HG03097 (cell line): ENCODE measurements around the gene ARL15.

Experiments
- ATAC-seq: cut with Tn5 transposase; IDR thresholded peaks from one replicate; pipeline ENCODE4 v1.9.1; 2021; ENCODE audit not compliant: unreplicated experiment, low FRiP score

The ARL15 gene

GRCh38 chr5:54254482-54255198 is 55.7 kb downstream of the ARL15 start:
- no peak for ATAC-seq

- ATAC-seq: no peak
Observed at GRCh38 chr5:54251981-54252380, 58.4 kb downstream of the ARL15 start.

GRCh38 chr5:54249210-54250028 is 61.0 kb downstream of the ARL15 start:
- no peak for ATAC-seq

- no peak for ATAC-seq
Observed at GRCh38 chr5:54247226-54247625, 63.1 kb downstream of the ARL15 start.

GRCh38 chr5:54243483-54244080 is 66.8 kb downstream of the ARL15 start:
- no peak for ATAC-seq

GRCh38 chr5:54242297-54242696 is 68.1 kb downstream of the ARL15 start:
- ATAC-seq: no peak

DNA sequence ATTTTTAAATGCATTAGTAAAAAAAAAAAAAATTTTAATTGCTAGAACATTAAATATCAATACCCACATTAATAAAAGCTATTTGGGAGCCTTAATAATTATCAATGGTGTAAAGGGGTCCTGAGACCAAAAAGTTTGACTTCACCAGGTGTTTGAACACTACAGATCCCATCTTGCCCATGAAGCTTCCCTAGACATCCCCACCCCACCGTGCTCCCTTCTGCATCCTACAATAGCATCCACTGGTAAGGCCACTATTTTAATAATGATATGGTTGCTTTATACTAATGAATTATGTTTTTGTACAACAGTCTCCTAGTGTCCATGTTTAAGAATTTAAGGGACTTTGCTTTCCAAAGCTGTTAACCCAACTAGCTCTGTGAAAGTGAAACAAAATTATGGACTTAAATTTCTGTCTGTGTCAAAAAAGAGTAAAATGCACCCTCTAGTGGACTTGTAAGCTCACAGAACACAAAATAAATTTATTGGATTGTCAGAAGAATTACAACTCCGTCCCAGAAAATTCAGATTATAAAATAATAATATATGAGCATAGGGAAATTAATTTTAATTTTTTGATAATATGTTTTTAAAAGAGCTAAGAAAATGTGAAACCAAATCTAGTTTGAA is 76.0 kb downstream of the ARL15 start:
- ATAC-seq: no peak

DNA sequence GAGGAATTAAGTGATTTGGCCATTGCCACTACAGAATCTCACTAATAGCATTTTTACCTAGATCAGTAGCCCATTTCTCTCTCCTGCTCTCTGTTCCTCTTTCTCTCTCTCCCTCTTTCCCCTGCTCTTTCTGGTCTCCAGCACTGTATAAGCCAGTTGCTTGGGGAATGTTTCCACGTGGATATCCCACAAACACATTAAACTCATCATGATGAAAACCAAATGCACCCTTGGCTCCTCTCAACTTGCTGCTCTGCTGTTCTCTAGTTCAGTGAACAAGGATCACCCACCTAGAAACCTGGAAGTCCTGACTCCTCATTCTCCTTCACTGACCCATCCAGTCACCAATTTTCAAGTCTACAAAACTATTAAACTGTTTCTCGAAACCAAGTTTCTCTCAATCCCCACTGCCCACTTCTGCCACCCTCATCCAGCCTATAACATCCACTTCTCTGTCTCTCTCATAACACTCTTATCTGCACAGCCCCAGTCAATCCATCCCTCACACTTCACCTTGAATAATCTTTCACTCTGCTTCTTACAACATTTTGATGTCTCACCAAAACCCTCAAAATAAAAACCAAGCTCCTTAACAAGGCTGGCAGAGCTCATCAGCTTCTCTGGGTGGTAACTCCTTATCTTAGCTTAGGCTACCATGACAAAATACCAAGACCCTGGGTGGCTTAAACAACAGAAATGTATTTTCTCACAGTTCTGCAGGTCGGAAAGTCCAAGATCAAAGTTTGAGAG is 79.3 kb downstream of the ARL15 start:
- no peak for ATAC-seq

DNA sequence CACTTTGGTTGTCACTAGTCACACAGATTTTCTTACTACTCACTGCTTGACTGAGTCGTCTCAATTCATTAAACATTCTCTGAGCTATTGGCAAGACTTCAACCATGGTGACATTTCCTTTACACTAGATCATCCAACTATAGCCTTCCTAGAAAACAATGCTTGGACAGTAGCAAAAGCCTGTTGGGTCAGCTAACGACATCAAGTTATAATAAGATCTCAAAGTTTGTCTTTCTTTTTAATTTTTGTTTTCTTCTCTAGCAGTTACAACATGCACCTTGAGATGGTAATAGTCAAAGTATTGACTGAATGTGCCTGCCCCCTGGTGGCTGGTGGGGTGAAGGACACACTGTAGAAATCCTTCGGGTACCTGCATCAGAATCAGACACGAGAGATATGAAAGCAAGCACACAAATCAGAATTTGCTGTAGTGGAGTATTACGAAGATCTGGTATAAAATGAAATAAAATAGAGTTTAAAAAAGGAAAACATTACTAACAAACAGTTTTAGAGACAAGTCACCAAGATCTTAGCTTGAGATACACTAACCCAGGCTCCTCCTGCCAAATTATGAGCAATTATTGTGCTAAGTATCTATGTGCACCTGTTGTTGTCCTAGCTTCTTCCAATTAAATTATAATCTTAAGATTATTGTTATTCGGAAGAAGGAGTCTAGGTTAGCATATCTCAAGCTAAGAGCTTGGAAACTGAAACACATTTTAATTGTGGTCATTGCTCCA is 81.2 kb downstream of the ARL15 start:
- ATAC-seq: peak; percentile 82

DNA sequence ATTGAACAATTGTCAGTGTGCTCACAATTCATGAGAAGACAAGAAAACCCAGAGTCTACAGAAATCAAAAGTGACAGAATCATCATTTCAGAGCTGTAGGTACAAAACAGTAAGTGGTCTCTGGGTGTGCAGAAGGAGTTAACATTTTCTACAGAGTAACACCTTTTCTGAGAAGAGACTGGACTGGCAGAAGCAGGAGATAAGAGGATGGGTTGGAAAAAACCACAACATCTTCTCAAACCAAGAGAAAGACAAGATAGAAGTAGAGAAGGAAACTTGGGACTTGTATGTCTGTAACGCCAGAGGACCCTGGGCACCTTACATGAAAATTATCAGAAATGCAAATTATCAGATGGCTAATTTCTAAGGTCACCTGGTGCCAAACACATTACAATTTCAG is 82.6 kb downstream of the ARL15 start:
- no peak for ATAC-seq

DNA sequence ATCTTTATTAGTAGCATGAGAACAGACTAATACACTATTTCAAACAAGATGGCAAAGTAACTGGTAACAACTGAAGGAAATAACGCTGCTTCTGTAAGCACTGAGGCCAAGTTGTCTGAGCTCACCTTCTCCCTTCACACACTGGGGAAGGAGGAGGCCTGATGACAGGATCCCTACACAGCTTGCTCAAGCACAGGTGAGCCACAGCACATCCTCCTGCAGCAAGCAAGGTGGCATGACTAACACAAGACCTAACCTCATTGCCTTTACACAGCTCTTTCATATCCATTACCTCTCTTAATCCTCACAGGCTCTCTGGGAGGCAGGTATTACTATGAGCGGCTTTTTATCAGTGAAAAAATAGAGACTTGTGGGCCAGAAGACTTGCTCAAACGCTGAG is 83.3 kb downstream of the ARL15 start:
- no peak for ATAC-seq

DNA sequence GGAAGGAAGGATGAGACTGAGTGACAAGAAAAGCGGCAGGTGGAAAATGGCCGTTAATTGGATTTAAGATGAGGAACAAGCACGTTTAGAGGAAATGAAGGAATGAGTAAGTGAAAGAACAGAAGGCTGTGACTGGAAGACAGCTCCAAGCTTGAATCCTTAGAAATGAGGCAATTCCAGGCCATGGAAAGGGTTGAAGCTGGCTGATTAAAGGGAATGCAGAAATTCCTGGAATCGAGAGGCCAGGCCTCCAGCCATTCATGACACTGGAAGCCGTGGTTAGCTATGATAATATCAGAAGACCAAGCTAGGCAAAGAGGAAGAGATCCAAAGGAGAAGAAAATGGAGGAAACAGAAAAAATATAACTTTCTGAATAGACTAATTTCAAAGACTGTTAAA is 84.2 kb downstream of the ARL15 start:
- ATAC-seq: no peak

DNA sequence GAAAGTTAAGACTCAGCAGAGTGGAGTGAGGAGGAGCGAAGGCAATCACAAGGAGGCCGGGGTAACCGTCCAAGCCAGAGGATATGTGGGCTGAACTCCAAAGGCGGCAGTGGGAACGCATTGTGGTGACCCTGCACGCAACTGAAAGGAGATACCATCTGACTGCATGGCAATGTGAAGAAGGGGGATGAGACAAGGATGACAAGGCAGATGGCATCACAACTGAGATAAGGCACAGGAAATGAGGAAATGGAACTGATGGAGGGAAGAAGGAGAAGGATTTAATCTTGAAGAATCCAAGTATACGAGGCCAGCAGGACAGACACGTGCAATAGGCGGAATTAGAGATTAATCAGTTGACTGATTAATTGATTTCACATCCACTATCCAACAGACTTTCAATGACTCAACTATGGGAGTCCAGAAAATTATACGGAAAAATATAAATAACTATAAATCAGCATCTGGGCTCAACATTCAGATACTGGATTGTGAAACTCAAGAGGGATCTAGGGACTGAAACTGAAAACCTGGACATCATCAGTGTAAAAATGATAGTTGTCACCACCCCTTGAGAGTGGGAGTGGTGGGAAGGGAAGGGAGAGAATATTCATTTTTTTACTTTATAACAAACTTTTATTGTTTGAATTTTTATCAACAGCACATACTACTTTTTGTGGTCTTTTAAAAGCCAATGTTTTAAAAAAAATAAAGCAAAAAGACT is 86.1 kb downstream of the ARL15 start:
- no peak for ATAC-seq

GRCh38 chr5:54222336-54222735 is 88.0 kb downstream of the ARL15 start:
- no peak for ATAC-seq

DNA sequence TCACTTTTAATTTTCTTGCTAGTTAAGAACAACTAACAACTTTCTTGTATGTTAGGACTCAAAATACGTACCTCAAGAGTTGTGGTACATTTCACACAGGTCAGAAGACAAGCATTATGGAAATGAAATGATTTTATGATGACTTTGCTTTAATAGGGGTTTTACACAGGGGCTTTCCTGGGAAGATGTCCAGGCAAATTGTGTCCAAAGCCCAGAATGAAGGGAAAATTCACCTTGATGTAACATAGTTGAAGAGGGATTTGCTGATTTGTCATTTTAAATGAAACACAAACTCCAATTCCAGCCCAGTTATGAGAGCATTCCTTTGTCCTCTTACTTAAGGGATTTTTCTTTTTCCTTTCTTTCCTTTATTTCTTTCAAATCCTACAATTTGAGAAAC is 89.2 kb downstream of the ARL15 start:
- no peak for ATAC-seq

- no peak for ATAC-seq
Observed at GRCh38 chr5:54220230-54221040, 89.9 kb downstream of the ARL15 start.

DNA sequence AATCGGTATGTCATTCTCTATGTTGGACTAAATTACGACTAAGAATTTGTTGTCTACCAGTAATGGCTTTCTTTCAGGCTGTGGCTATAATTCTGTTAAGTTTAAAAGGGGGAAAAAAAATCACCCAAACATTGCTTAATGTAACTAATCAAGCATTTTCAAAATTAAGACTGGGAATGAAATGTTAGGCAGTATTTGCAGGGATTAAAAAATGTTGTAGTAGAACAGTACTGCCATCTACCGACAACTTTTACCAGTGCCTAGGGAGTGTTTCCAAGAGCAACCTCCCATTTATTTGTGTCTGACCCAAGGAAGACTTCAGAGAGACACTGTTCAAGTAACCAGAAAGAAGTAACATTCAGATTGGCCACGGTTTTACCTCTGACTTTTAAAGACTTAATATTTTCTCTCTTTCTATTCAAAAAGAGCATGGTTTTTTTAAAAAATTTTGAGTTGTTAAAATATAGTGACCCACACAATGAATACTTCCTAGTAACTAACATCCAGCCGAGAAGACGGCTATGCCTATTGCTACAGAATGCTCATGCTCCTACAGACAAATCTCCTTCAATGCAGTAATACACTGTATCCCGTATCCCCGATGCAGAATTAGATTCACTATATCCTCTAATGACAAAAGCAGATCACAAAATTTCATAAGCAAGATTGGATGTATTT is 92.4 kb downstream of the ARL15 start:
- no peak for ATAC-seq

- ATAC-seq: no peak
Observed at GRCh38 chr5:54215233-54215736, 95.1 kb downstream of the ARL15 start.
